Stimulated activated naive CD8-positive, alpha-beta T cell treated with anti-CD3 and anti-CD28 coated beads, Interleukin-15, Interleukin-2, amounts not matched to agents 100 ng/mL and 50 ng/mL, for 24 hours (primary cell): ENCODE measurements around the gene RPS25.
A peak's percentile ranks its signal among the peaks of the same experiment; 100 is the strongest.
"Not testable (repeated sequence)": the region's sequence is repeated elsewhere in the genome, so short reads cannot be mapped to it uniquely, and the experiment has no call there.

Source experiments
- H3K27ac Mint-ChIP-seq: one replicate; pipeline ENCODE4 v1.8.0; 2021; ENCODE audit warnings: mild to moderate bottlenecking, mixed read lengths
- H3K27me3 Mint-ChIP-seq: one replicate; pipeline ENCODE4 v1.8.0; 2021; ENCODE audit warnings: mixed read lengths
- H3K36me3 Mint-ChIP-seq: one replicate; pipeline ENCODE4 v1.8.0; 2021; ENCODE audit warnings: low read depth, mixed read lengths
- H3K4me1 Mint-ChIP-seq: one replicate; pipeline ENCODE4 v1.8.0; 2021; ENCODE audit warnings: low read depth, mixed read lengths
- H3K4me3 Mint-ChIP-seq: one replicate; pipeline ENCODE4 v1.8.0; 2021; ENCODE audit warnings: mild to moderate bottlenecking, mixed read lengths
- H3K9me3 Mint-ChIP-seq: one replicate; pipeline ENCODE4 v1.8.0; 2021; ENCODE audit warnings: mixed read lengths

The RPS25 gene

GRCh38 chr11:119048644-119049043 is 30.5 kb upstream of the RPS25 start:
- Mint-ChIP-seq H3K4me3 (no peak overlapping the region), H3K27me3 (no peaks in the 10 kb centered on the region)

DNA sequence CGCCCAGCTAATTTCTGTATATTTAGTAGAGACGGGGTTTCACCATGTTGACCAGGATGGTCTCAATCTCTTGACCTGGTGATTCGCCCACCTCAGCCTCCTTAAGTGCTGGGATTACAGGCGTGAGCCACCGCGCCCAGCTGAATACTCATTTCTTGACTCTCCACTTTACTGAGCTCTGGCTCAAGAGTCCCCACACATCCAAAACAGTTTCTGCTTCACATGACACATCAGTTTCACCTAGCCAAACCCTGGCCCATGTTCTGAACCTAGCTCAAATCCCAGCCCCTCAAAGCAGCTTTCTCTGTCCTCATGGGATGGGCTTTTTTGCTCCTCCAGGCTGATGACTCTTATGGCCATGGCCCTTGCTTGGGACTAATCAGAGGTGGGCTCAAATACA is 29.1 kb upstream of the RPS25 start:
- Mint-ChIP-seq H3K27ac (no peak overlapping the region), H3K9me3 (no peaks in the 10 kb centered on the region), H3K36me3 (peaks cover 73% of the 10 kb centered on the region)

More at GRCh38 chr11:119048644-119049043, 30.5 kb upstream of the RPS25 start:
- no peak overlapping the region for H3K27ac Mint-ChIP-seq
- no peaks in the 10 kb centered on the region for H3K9me3 Mint-ChIP-seq
- H3K36me3 Mint-ChIP-seq = peaks cover 86% of the 10 kb centered on the region
- H3K4me1 Mint-ChIP-seq = peaks cover 22% of the 10 kb centered on the region

GRCh38 chr11:119046489-119046888 is 28.3 kb upstream of the RPS25 start:
- Mint-ChIP-seq H3K36me3 (peaks cover 69% of the 10 kb centered on the region), H3K27ac (no peak overlapping the region), H3K4me3 (no peak overlapping the region), H3K9me3 (no peaks in the 10 kb centered on the region), H3K4me1 (peaks cover 11% of the 10 kb centered on the region), H3K27me3 (no peaks in the 10 kb centered on the region)

More for the DNA sequence above, 29.1 kb upstream of the RPS25 start:
- H3K4me1 Mint-ChIP-seq = peaks cover 12% of the 10 kb centered on the region
- H3K4me3 Mint-ChIP-seq = no peak overlapping the region
- H3K27me3 Mint-ChIP-seq = no peaks in the 10 kb centered on the region

DNA sequence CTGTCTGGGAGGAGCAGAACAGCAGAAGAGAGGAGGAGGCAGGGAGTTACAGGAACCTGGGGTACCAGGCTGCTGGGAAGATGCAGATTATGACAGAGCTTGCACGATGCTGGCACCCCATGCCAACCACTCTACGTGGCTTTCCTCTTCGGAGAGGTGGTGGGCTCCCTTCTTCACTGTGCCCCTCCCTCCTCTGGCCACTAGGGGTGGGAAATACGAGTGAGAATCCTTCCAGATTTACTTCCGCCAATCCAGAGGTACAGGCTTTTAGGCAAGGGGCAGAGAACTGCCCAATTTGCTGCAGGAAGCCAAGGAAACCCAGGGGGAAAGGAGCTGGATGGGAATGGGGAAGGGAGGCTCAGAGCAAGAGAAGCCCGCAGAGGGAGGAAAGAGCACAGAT is 26.6 kb upstream of the RPS25 start:
- peaks cover 9% of the 10 kb centered on the region for H3K4me1 Mint-ChIP-seq
- H3K27me3 Mint-ChIP-seq = no peaks in the 10 kb centered on the region
- no peak overlapping the region for H3K27ac Mint-ChIP-seq
- peaks cover 53% of the 10 kb centered on the region for H3K36me3 Mint-ChIP-seq
- H3K4me3 Mint-ChIP-seq = no peak overlapping the region
- no peaks in the 10 kb centered on the region for H3K9me3 Mint-ChIP-seq

DNA sequence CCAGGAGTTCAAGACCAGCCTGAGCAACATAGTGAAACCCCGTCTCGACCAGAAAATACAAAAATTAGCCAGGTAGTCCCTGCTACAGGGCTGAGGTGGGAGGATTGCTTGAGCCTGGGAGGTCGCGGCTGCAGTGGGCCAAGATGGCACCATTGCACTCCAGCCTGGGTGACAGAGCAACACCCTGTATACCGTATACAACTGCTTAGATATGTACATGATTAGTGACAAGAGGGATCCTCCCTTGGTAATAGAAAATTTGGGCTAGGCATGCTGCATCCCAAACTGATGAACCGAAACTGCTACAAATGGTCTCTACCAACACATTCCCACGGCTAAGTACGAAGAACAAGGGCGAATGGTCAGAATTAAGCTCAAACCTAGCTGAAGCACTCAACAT is 24.8 kb upstream of the RPS25 start:
- H3K4me3 Mint-ChIP-seq = no peak overlapping the region
- no peak overlapping the region for H3K27ac Mint-ChIP-seq
- no peaks in the 10 kb centered on the region for H3K27me3 Mint-ChIP-seq
- H3K36me3 Mint-ChIP-seq = peaks cover 36% of the 10 kb centered on the region
- H3K9me3 Mint-ChIP-seq = no peaks in the 10 kb centered on the region
- H3K4me1 Mint-ChIP-seq = peaks cover 9% of the 10 kb centered on the region

DNA sequence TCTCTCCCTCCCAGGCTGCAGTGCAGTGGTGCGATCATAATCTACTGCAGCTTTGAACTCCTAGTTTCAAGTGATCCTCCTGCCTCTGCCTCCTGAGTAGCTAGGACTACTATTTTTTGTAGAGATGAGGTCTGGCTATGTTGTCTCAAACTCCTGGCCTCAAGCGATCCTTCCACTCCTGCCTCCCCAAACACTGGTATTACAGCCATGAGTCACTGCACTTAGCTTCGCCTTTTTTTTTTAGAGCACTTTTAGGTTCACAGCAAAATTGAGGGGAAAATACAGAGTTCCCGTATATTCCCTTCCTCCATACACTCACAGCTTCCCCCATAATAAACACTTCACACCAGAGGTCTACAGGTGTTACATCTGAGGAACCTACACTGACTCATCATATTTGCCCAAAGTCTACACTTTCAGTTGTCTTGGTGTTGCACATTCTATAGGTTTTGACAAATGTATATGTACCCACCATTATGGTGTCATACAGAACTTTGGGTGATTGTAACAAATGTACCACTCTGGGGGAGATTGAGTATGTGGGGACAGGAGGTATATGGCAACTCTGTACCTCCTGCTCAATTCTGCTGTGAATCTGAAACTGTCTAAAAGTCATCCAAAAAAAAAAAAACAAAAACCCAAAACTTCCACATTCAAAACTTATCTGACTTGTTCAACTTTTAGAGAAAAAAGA is 23.8 kb upstream of the RPS25 start:
- H3K9me3 Mint-ChIP-seq = no peaks in the 10 kb centered on the region
- H3K4me3 Mint-ChIP-seq = no peak overlapping the region

GRCh38 chr11:119039471-119039870 is 21.3 kb upstream of the RPS25 start:
- not testable (repeated sequence) for H3K4me3 Mint-ChIP-seq, H3K27ac Mint-ChIP-seq, H3K36me3 Mint-ChIP-seq, H3K4me1 Mint-ChIP-seq, H3K27me3 Mint-ChIP-seq, H3K9me3 Mint-ChIP-seq

More for the DNA sequence above, 23.8 kb upstream of the RPS25 start:
- Mint-ChIP-seq H3K4me1 (peaks cover 9% of the 10 kb centered on the region), H3K27ac (peak overlapping the region; percentile 67), H3K27me3 (no peaks in the 10 kb centered on the region), H3K36me3 (peaks cover 28% of the 10 kb centered on the region)

- no peaks in the 10 kb centered on the region for H3K27me3 Mint-ChIP-seq
- no peak overlapping the region for H3K4me3 Mint-ChIP-seq
- peaks cover under 1% of the 10 kb centered on the region for H3K36me3 Mint-ChIP-seq
- H3K27ac Mint-ChIP-seq = no peak overlapping the region
- no peaks in the 10 kb centered on the region for H3K9me3 Mint-ChIP-seq
- peaks cover 9% of the 10 kb centered on the region for H3K4me1 Mint-ChIP-seq
Observed at GRCh38 chr11:119038884-119039283, 20.7 kb upstream of the RPS25 start.

- H3K27ac Mint-ChIP-seq = no peak overlapping the region
Observed at GRCh38 chr11:119034813-119035212, 16.7 kb upstream of the RPS25 start.

GRCh38 chr11:119033421-119033820 is 15.3 kb upstream of the RPS25 start:
- not testable (repeated sequence) for H3K27ac Mint-ChIP-seq, H3K9me3 Mint-ChIP-seq, H3K4me3 Mint-ChIP-seq, H3K36me3 Mint-ChIP-seq, H3K27me3 Mint-ChIP-seq
- H3K4me1 Mint-ChIP-seq = peaks cover 20% of the 10 kb centered on the region

More at GRCh38 chr11:119034813-119035212, 16.7 kb upstream of the RPS25 start:
- Mint-ChIP-seq H3K4me3 (no peak overlapping the region), H3K27me3 (no peaks in the 10 kb centered on the region), H3K4me1 (peaks cover 8% of the 10 kb centered on the region), H3K36me3 (no peaks in the 10 kb centered on the region), H3K9me3 (no peaks in the 10 kb centered on the region)

DNA sequence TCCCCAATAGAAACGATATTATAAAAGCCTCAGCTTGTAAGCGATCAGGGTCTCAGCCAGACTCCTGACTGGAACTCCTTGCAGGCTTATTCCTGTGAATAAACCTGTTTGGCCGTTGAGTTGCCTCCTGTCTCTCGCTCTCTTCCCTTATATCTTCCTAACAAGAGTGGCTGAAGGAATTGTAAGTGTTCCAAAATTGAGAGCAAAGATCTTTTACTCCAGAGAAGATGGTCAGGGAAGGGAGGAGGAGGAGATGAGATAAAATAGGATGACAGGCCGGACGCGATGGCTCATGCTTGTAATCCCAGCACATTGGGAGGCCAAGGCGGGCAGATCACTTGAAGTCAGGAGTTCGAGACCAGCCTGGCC is 13.8 kb upstream of the RPS25 start:
- Mint-ChIP-seq H3K27ac (no peak overlapping the region), H3K27me3 (no peaks in the 10 kb centered on the region), H3K36me3 (peaks cover 9% of the 10 kb centered on the region), H3K9me3 (no peaks in the 10 kb centered on the region), H3K4me1 (peaks cover 22% of the 10 kb centered on the region), H3K4me3 (no peak overlapping the region)

DNA sequence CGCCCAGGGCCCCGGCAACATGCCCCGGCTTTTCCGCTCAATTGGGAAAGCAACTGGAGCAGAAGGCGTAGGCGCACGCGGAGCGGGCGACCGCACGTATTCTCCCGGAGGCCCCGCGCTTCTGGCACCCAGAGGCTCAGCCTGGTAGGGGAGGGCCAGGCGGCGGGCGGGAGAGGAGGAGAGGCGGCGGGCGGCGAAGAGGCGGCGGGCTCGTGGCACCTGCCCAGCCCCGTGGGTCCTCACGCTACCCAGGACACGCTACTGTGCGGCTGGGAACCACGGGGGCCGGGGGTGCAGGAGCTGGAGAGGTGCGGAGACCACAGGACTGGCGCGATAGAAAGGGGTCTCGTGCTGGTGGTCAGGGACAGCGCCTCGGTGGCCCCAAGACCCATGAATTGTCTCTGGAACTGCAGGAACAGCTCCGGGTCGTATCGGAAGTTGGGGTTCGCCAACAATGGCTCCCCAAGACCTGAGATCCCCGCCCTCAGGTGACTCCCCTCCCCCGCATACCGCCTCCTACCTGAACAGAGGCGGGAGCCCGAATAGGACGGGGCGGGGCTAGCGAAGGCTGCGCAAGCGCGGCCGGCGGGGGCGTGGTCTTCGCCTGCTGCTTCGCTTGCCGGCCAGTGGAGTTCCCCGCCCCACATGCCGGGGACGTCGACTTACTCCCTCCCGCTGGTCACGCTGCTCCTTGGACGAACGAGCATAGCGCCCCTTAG is 12.3 kb upstream of the RPS25 start, which contains the start of gene SLC37A4:
Gene SLC37A4 (minus strand): TSS at position 549 of the 719 bp plus-strand sequence.
- H3K27ac Mint-ChIP-seq = peak within 1 kb of the TSS; percentile 89
- no peaks in the 10 kb centered on the region for H3K9me3 Mint-ChIP-seq
- H3K36me3 Mint-ChIP-seq = peaks cover 13% of the 10 kb centered on the region
- H3K27me3 Mint-ChIP-seq = no peaks in the 10 kb centered on the region
- peak within 1 kb of the TSS; percentile 87 for H3K4me3 Mint-ChIP-seq
- H3K4me1 Mint-ChIP-seq = peaks cover 22% of the 10 kb centered on the region

DNA sequence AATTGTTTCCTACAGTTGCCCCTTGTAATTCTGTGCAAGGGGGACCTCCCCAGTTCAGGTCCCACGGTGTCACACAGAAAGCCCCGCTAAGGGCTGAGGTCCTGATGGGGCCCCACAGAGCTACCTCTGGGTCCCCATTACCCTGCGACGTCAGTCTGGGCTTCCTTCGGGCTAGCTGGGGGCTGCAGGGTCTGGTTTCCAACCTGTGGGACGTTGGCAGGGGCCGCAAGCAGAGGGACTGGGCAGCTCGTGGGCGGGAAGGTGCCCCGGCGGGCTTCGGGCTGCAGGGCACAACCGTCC is 11.8 kb upstream of the RPS25 start:
- H3K36me3 Mint-ChIP-seq = peaks cover 18% of the 10 kb centered on the region
- H3K27ac Mint-ChIP-seq = peak overlapping the region; percentile 89
- peaks cover 22% of the 10 kb centered on the region for H3K4me1 Mint-ChIP-seq
- H3K4me3 Mint-ChIP-seq = peak overlapping the region; percentile 87
- H3K9me3 Mint-ChIP-seq = no peaks in the 10 kb centered on the region
- H3K27me3 Mint-ChIP-seq = no peaks in the 10 kb centered on the region

- peaks cover 27% of the 10 kb centered on the region for H3K4me1 Mint-ChIP-seq
- no peaks in the 10 kb centered on the region for H3K27me3 Mint-ChIP-seq
- H3K4me3 Mint-ChIP-seq = peak overlapping the region; percentile 87
- H3K36me3 Mint-ChIP-seq = peaks cover 23% of the 10 kb centered on the region
- H3K9me3 Mint-ChIP-seq = no peaks in the 10 kb centered on the region
- H3K27ac Mint-ChIP-seq = peak overlapping the region; percentile 89
Observed at GRCh38 chr11:119029340-119030028, 11.3 kb upstream of the RPS25 start.

- peaks cover 32% of the 10 kb centered on the region for H3K4me1 Mint-ChIP-seq
- peaks cover 27% of the 10 kb centered on the region for H3K36me3 Mint-ChIP-seq
- no peaks in the 10 kb centered on the region for H3K27me3 Mint-ChIP-seq
- no peaks in the 10 kb centered on the region for H3K9me3 Mint-ChIP-seq
- H3K27ac Mint-ChIP-seq = peak overlapping the region; percentile 24
- H3K4me3 Mint-ChIP-seq = peak overlapping the region; percentile 87
Observed at GRCh38 chr11:119029069-119029339, 10.9 kb upstream of the RPS25 start.
